HepG2 (cell line): ENCODE data around the gene TSKU. TPM values are rescaled to one million over a fixed set of nuclear protein-coding genes. Genes with fewer than 3 reads are reported as not detected.

ENCODE experiments used
- ATM ChIP-seq: fragments of 450-650 bp; IDR thresholded peaks from 2 replicates; pipeline ENCODE4 v1.7.1; 2017; ENCODE audit warnings: mild to moderate bottlenecking, borderline replicate concordance
- FOXK1 ChIP-seq: sonication (generic); formaldehyde crosslinking; IDR thresholded peaks from 2 replicates; pipeline ENCODE4 v1.4.0; 2020; ENCODE audit warnings: low read depth, missing genetic modification reagents, borderline replicate concordance
- IKZF1 ChIP-seq: fragments of 450-650 bp; IDR thresholded peaks from 2 replicates; pipeline ENCODE4 v1.7.1; 2016
- SATB2 ChIP-seq: sonication (generic); formaldehyde crosslinking; IDR thresholded peaks from 2 replicates; pipeline ENCODE4 v1.5.0; 2020; ENCODE audit warnings: missing genetic modification reagents
- U2AF1 ChIP-seq: fragments of 200-400 bp; formaldehyde crosslinking; optimal IDR thresholded peaks from 2 replicates; pipeline ENCODE3; 2017; ENCODE audit warnings: mild to moderate bottlenecking, low read depth, low read length
- ZNF160 ChIP-seq: sonication (generic); formaldehyde crosslinking; IDR thresholded peaks from 2 replicates; pipeline ENCODE4 v1.8.0; 2022; ENCODE audit warnings: mild to moderate bottlenecking, inconsistent platforms, missing genetic modification reagents
- ZNF563 ChIP-seq: sonication (generic); formaldehyde crosslinking; IDR thresholded peaks from 2 replicates; pipeline ENCODE4 v1.8.0; 2022; ENCODE audit warnings: mild to moderate bottlenecking, moderate library complexity, missing genetic modification reagents
- polyA plus RNA-seq, 8 experiments: library from polyadenylated mRNA; depleted of rRNA in 3 of 8; stranded (reverse) in 7 of 8; unstranded in 1 of 8; fragments of >200 nt; fragmentation: Illumina TruSeq in 4 of 8; extraction: Trizol in 4 of 8; gene quantifications; 2 replicates each; pipeline versions ENCODE4 v1.2.1 to v1.2.3, GENCODE V29; 2011 to 2016; ENCODE audit warnings: low read depth in 4 of 8, missing spikeins in 1 of 8, mixed read lengths in 1 of 8; ENCODE audit not compliant: insufficient read depth in 1 of 8
- total RNA-seq, 5 experiments: library from RNA; depleted of rRNA; stranded (reverse); fragments of >200 nt; fragmentation: Illumina TruSeq; extraction: Trizol; gene quantifications; 2 replicates each; pipeline ENCODE4 v1.2.3, GENCODE V29; 2016; ENCODE audit warnings: low read depth in 1 of 5
- TF ChIP-seq, protein P1 (sequence below): sonication (generic); formaldehyde crosslinking; IDR thresholded peaks from 2 replicates; pipeline ENCODE4 v1.5.0; 2020; ENCODE audit warnings: missing genetic modification reagents, mild to moderate bottlenecking, borderline replicate concordance
- TF ChIP-seq, protein P2 (sequence below), 2 experiments: IDR thresholded peaks; 2 replicates each; pipeline ENCODE4 v1.6.1; 2011 to 2012; ENCODE audit warnings: low read length in 2 of 2, borderline replicate concordance in 1 of 2, low read depth in 1 of 2, mild to moderate bottlenecking in 1 of 2, moderate library complexity in 1 of 2
- TF ChIP-seq, protein P3 (sequence below): sonication (generic); formaldehyde crosslinking; IDR thresholded peaks from 2 replicates; pipeline ENCODE4 v1.8.1; 2023; ENCODE audit warnings: mild to moderate bottlenecking, inconsistent platforms, moderate library complexity, missing genetic modification reagents, borderline replicate concordance
- TF ChIP-seq, protein P4 (sequence below): sonication (generic); formaldehyde crosslinking; IDR thresholded peaks from 2 replicates; pipeline ENCODE4 v1.4.0; 2020; ENCODE audit warnings: mild to moderate bottlenecking, missing genetic modification reagents
- TF ChIP-seq, protein P5 (sequence below): sonication (generic); formaldehyde crosslinking; IDR thresholded peaks from 2 replicates; pipeline ENCODE4 v1.8.0; 2022; ENCODE audit warnings: mild to moderate bottlenecking, missing genetic modification reagents, moderate library complexity

Gene TSKU
- total and polyA plus RNA-seq, 2 of the 13 experiments (the other 11 are each of a cell fraction or from before 2014, with no cell fraction given) = 20.3 to 21.4 TPM

DNA sequence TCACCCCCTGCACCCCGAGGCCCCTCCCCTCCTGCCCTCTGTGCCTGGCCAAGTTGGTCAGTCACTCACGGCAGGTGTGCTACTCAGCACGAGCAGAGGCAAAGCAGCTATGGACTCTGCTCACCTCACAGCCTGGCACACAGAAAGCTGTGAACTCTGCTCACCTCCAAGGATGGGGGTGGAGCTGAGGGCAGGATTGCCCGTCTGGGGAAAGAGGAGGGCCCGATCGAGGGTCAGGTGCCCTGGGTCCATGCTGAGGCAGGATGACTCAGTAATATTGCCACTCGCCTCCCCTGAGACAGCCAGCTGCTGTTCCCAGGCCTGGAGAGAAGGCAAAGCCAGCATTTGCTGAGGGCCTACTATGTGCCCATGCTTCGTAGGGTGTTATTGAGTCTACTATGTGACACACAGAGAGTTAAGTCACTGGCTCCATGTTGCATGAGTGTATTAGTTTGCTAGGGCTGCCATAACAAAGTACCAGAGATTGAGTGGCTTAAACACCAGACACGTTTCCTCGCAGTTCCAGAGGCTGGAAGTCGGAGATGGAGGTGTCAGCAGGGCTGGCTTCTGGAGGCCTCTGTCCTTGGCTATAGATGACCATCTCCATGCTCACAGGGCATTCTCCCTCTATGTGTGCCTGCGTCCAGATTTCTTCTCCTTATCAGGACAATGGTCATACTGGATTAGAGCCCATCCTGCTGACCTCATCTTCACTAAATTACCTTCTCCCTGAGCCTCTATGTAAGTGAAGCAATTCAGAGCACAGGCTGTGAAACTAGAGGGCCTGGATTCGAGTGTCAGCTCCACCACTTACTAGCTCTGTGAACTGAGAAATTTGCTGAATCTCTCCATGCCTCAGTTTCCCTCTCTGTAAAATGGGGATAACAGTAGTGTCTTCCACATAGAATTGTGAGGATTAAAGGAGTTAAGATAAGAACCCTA is 13.2 kb upstream of the TSKU start (continued):
- TF ChIP-seq, protein P1, sequence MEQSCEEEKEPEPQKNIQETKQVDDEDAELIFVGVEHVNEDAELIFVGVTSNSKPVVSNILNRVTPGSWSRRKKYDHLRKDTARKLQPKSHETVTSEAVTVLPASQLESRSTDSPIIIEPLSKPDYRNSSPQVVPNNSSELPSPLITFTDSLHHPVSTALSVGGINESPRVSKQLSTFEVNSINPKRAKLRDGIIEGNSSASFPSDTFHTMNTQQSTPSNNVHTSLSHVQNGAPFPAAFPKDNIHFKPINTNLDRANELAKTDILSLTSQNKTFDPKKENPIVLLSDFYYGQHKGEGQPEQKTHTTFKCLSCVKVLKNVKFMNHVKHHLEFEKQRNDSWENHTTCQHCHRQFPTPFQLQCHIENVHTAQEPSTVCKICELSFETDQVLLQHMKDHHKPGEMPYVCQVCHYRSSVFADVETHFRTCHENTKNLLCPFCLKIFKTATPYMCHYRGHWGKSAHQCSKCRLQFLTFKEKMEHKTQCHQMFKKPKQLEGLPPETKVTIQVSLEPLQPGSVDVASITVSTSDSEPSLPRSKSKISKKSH (CRISPR knock-in tag) = no peak
- no peak for TF ChIP-seq ZNF563 (CRISPR knock-in tag)
- TF ChIP-seq, protein P2, sequence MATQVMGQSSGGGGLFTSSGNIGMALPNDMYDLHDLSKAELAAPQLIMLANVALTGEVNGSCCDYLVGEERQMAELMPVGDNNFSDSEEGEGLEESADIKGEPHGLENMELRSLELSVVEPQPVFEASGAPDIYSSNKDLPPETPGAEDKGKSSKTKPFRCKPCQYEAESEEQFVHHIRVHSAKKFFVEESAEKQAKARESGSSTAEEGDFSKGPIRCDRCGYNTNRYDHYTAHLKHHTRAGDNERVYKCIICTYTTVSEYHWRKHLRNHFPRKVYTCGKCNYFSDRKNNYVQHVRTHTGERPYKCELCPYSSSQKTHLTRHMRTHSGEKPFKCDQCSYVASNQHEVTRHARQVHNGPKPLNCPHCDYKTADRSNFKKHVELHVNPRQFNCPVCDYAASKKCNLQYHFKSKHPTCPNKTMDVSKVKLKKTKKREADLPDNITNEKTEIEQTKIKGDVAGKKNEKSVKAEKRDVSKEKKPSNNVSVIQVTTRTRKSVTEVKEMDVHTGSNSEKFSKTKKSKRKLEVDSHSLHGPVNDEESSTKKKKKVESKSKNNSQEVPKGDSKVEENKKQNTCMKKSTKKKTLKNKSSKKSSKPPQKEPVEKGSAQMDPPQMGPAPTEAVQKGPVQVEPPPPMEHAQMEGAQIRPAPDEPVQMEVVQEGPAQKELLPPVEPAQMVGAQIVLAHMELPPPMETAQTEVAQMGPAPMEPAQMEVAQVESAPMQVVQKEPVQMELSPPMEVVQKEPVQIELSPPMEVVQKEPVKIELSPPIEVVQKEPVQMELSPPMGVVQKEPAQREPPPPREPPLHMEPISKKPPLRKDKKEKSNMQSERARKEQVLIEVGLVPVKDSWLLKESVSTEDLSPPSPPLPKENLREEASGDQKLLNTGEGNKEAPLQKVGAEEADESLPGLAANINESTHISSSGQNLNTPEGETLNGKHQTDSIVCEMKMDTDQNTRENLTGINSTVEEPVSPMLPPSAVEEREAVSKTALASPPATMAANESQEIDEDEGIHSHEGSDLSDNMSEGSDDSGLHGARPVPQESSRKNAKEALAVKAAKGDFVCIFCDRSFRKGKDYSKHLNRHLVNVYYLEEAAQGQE (IDR thresholded peaks at IDR 0.05; ENCODE audit: borderline replicate concordance in 1 of 2, low read depth in 1 of 2, low read length in 2 of 2) = 0 out of 4 replicates have a peak, but pooled peaks of 1 of the 2 experiments have one; percentile 18
- no peak for TF ChIP-seq SATB2 (CRISPR knock-in tag)
- TF ChIP-seq IKZF1 = no peak
- no peak for TF ChIP-seq ZNF160
- TF ChIP-seq FOXK1 (CRISPR knock-in tag) = 0 out of 2 replicates have a peak, but pooled peaks have one; percentile 23
- TF ChIP-seq, protein P3, sequence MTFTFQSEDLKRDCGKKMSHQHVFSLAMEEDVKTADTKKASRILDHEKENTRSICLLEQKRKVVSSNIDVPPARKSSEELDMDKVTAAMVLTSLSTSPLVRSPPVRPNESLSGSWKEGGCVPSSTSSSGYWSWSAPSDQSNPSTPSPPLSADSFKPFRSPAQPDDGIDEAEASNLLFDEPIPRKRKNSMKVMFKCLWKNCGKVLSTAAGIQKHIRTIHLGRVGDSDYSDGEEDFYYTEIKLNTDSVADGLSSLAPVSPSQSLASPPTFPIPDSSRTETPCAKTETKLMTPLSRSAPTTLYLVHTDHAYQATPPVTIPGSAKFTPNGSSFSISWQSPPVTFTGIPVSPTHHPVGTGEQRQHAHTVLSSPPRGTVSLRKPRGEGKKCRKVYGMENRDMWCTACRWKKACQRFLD (CRISPR knock-in tag) = no peak
- TF ChIP-seq ATM = no peak
- TF ChIP-seq, protein P4, sequence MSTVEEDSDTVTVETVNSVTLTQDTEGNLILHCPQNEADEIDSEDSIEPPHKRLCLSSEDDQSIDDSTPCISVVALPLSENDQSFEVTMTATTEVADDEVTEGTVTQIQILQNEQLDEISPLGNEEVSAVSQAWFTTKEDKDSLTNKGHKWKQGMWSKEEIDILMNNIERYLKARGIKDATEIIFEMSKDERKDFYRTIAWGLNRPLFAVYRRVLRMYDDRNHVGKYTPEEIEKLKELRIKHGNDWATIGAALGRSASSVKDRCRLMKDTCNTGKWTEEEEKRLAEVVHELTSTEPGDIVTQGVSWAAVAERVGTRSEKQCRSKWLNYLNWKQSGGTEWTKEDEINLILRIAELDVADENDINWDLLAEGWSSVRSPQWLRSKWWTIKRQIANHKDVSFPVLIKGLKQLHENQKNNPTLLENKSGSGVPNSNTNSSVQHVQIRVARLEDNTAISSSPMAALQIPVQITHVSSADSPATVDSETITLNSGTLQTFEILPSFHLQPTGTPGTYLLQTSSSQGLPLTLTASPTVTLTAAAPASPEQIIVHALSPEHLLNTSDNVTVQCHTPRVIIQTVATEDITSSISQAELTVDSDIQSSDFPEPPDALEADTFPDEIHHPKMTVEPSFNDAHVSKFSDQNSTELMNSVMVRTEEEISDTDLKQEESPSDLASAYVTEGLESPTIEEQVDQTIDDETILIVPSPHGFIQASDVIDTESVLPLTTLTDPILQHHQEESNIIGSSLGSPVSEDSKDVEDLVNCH (CRISPR knock-in tag) = no peak
- peak; percentile 56 for TF ChIP-seq U2AF1
- TF ChIP-seq, protein P5, sequence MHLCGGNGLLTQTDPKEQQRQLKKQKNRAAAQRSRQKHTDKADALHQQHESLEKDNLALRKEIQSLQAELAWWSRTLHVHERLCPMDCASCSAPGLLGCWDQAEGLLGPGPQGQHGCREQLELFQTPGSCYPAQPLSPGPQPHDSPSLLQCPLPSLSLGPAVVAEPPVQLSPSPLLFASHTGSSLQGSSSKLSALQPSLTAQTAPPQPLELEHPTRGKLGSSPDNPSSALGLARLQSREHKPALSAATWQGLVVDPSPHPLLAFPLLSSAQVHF (CRISPR knock-in tag) = no peak
